Adipocyte (in vitro differentiated cells): Measurements from ENCODE around the gene GALNT10.

ENCODE experiments used
- DNase-seq: peaks from one replicate; pipeline ENCODE4 v3.0.0-alpha.2; 2015; ENCODE audit warnings: low read depth
- H3K27me3 ChIP-seq: replicated peaks from 2 replicates; pipeline ENCODE4 v1.7.0; 2013; ENCODE audit warnings: mild to moderate bottlenecking, low read length, moderate library complexity; ENCODE audit not compliant: control insufficient read depth, insufficient read depth
- H3K36me3 ChIP-seq: 2 replicates; pipeline ENCODE4 v1.7.0; 2013; ENCODE audit warnings: low read length, mild to moderate bottlenecking, moderate library complexity; ENCODE audit not compliant: control insufficient read depth, insufficient read depth, severe bottlenecking
- H3K4me1 ChIP-seq: 2 replicates; pipeline ENCODE4 v1.7.0; 2013; ENCODE audit warnings: mild to moderate bottlenecking, low read length, moderate library complexity; ENCODE audit not compliant: control insufficient read depth, insufficient read depth
- H3K4me3 ChIP-seq: 2 replicates; pipeline ENCODE4 v1.7.0; 2013; ENCODE audit warnings: mild to moderate bottlenecking, low read length, moderate library complexity
- H3K9ac ChIP-seq: 2 replicates; pipeline ENCODE4 v1.7.0; 2013; ENCODE audit warnings: mild to moderate bottlenecking, low read length, moderate library complexity
- H3K9me3 ChIP-seq: 2 replicates; pipeline ENCODE4 v1.7.0; 2013; ENCODE audit warnings: mild to moderate bottlenecking, low read length, moderate library complexity; ENCODE audit not compliant: control insufficient read depth

The GALNT10 gene

GRCh38 chr5:154196955-154197652 lies 6.6 kb downstream of the GALNT10 start:
- H3K27me3 ChIP-seq, result no peaks in the 10 kb centered on the region
- H3K9me3 ChIP-seq, result no peaks in the 10 kb centered on the region
- peak; percentile 61 for DNase-seq
- H3K36me3 ChIP-seq, result peaks cover 5% of the 10 kb centered on the region
- no peak overlapping the region for H3K4me3 ChIP-seq
- peak overlapping the region; percentile 4 for H3K9ac ChIP-seq
- peaks cover 54% of the 10 kb centered on the region for H3K4me1 ChIP-seq

DNA sequence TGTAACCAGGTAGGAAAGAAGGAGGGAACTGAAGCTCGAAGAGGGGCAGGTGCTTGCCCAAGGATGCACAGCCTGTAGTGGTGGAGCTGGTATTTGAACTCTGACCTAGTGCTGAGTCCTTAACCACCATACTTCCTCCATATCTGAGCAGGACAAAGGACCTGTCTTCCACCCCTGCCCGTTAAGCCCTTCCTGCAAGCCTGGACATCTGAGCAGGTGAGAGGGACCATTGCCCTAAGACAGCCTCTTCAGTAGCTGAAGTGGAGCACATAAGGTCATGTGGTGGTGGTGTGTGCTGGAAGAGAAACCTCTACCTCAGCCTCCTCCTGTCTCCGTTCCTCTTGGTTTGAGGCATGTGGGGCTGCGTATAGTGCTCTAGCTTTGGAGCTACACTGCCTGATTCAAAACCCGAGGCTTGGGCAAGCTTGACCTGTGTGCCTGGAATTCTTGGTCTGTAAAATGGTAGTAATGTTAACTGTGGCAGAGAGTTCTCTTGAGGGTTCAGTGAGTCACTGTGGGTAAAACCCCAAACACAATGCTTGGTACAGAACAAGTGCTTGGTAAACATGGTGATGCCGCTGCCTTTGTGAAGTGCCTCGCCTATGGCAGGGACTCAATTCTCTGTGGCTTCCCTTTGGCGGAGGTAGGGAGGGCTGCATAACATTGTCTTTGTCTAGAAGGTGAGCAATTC lies 7.4 kb downstream of the GALNT10 start:
- Histone ChIP-seq H3K36me3 (peaks cover 5% of the 10 kb centered on the region), H3K9me3 (no peaks in the 10 kb centered on the region), H3K9ac (no peak overlapping the region), H3K4me1 (peaks cover 51% of the 10 kb centered on the region), H3K27me3 (no peaks in the 10 kb centered on the region), H3K4me3 (no peak overlapping the region)
- no peak for DNase-seq

DNA sequence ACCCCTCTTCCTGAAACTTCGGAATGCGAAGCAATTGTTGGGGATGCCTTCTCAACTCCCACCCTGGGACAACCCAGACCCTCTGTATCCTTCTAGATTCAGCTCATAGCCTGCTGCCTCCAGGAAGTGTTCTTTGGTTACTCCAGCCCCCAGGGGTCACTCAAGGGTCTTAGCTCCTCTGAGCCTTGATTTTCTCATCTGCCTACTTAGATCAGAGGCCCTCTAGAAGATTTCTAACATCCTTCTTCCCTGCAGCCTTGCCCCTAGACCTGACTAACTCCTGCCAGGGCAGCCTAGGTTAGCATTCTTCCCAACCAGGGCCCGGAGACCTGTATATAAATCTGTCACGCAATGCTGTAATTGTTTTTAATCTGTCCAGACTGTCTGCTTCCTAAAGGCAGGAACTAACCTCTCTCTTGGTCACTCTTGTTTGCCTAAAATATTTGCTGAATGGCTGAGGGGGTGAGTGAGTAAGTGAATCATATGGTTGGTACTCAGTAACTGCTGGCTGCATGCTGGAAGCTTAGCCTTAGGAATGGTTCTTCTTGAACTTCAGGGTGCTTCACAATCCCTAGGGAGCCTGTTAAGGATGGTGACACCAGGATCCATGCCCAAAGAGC lies 8.2 kb downstream of the GALNT10 start:
- Histone ChIP-seq H3K4me3 (no peak overlapping the region), H3K9me3 (no peaks in the 10 kb centered on the region), H3K4me1 (peaks cover 44% of the 10 kb centered on the region), H3K36me3 (peaks cover 5% of the 10 kb centered on the region), H3K9ac (no peak overlapping the region), H3K27me3 (no peaks in the 10 kb centered on the region)
- peak; percentile 77 for DNase-seq

DNA sequence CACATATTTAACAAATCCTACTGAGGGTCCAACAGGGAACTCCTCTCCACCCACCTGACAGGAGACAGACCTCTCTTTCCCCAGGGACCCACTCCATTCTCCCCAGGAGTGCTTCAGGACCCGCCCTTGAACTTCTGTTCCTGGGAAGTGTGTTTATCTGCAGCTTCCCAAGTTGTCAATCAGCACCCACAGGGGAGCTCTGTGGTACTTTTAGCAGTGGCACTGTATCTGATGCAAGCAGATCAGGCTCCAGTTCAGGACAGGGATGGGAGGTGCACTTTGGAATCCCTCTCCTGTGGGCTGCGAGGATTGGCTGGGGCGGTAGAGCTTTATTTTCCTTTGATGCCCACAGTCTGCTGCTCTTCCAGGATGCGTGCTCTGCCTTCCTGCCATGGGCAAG lies 8.7 kb downstream of the GALNT10 start:
- H3K9ac ChIP-seq, result no peak overlapping the region
- no peak for DNase-seq
- peaks cover 5% of the 10 kb centered on the region for H3K36me3 ChIP-seq
- H3K4me3 ChIP-seq, result no peak overlapping the region
- no peaks in the 10 kb centered on the region for H3K9me3 ChIP-seq
- H3K27me3 ChIP-seq, result no peaks in the 10 kb centered on the region
- peaks cover 38% of the 10 kb centered on the region for H3K4me1 ChIP-seq

DNA sequence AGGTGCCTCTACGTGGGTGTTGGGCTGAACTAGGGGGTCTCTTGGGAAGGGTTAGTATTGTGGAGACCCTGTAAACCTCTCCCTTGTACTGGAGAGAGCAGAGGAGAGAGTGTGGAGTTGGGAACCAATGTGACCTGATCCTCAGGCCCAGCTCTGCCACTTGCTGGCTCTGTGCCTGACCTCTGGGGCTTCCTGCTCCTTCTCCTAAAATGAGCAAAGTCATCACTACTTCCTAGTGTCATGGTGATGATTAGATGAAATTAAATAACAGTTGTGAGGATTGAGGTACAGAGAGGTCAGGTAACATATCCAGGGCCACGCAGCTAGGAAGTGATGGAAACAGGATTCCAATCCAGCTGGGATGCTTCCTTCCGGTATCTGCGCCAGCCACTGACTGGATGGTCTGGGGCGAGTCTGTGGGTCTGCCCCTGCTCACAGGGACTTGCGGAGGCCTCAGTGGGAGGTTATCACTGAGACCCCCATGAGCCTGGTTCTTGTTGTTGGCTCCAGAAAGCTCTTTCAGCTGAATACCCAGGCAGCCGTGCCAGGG lies 9.2 kb downstream of the GALNT10 start:
- Histone ChIP-seq H3K36me3 (peaks cover 5% of the 10 kb centered on the region), H3K27me3 (no peaks in the 10 kb centered on the region), H3K4me1 (peaks cover 33% of the 10 kb centered on the region), H3K4me3 (no peak overlapping the region), H3K9me3 (no peaks in the 10 kb centered on the region), H3K9ac (no peak overlapping the region)
- no peak for DNase-seq

DNA sequence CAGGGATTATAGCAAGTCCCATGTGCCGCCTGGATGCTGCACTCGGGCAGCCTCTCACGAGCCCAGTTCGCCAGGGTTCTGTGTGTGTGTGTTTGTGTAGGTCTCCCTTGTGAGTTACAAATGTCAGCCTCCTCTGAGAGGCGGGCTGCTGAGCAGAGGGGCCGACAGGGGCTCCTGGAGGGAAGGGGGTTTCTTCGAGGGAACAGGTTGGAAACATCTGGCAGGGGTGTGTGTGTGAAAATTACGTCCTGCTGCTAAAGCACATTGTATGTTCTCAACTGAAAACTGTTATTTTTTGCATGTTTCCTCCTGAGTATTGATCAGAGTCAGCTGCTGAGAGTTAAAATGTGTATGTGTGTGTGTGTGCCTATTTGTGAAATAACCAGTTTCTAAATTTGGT lies 9.7 kb downstream of the GALNT10 start:
- DNase-seq, result no peak
- H3K36me3 ChIP-seq, result peaks cover 5% of the 10 kb centered on the region
- H3K9me3 ChIP-seq, result no peaks in the 10 kb centered on the region
- no peak overlapping the region for H3K9ac ChIP-seq
- no peak overlapping the region for H3K4me3 ChIP-seq
- no peaks in the 10 kb centered on the region for H3K27me3 ChIP-seq
- peaks cover 32% of the 10 kb centered on the region for H3K4me1 ChIP-seq

DNA sequence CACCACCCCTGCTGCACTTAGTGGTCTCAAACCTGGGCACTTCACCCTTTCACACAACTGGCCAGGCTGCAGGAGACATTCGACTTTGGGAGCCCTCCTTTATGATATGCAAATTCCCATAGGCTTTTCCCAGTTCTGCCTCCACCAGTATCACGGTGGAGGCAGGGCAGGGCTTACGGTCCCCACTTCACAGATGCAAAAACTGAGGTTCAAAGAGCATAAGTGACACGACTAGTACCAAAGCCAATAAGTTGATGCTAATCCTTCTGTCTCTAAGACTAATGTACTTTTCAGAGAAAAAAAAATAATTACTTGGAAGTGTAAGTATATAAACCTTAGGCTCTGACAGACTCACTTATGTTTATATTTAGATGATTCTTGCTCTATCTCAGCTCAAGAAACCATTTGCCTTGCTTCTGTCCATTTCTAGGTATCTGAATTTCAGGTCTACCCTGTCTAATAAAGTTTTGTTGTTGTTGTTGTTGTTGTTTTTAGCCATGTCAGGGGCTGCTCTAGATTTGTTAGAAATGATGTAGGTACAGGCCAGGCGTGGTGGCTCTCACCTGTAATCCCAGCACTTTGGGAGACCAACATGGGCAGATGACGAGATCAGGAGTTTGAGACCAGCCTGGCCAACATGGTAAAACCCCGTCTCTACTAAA lies 10.7 kb downstream of the GALNT10 start:
- no peaks in the 10 kb centered on the region for H3K9me3 ChIP-seq
- H3K4me3 ChIP-seq, result no peak overlapping the region
- H3K4me1 ChIP-seq, result peaks cover 32% of the 10 kb centered on the region
- no peaks in the 10 kb centered on the region for H3K36me3 ChIP-seq
- DNase-seq, result no peak
- H3K9ac ChIP-seq, result no peak overlapping the region
- H3K27me3 ChIP-seq, result no peaks in the 10 kb centered on the region

- no peak overlapping the region for H3K9ac ChIP-seq
- H3K9me3 ChIP-seq, result no peaks in the 10 kb centered on the region
- H3K27me3 ChIP-seq, result no peaks in the 10 kb centered on the region
- peaks cover 22% of the 10 kb centered on the region for H3K4me1 ChIP-seq
- H3K4me3 ChIP-seq, result no peak overlapping the region
- H3K36me3 ChIP-seq, result no peaks in the 10 kb centered on the region
- no peak for DNase-seq
Observed at GRCh38 chr5:154202379-154203260, 12.1 kb downstream of the GALNT10 start.

GRCh38 chr5:154203798-154204578 lies 13.5 kb downstream of the GALNT10 start:
- Histone ChIP-seq H3K36me3 (no peaks in the 10 kb centered on the region), H3K27me3 (no peaks in the 10 kb centered on the region), H3K9ac (no peak overlapping the region), H3K4me3 (no peak overlapping the region), H3K9me3 (peaks cover 2% of the 10 kb centered on the region), H3K4me1 (peaks cover 8% of the 10 kb centered on the region)
- no peak for DNase-seq
